GM19043 (cell line): ENCODE measurements around the gene JAG1.
"Not testable (repeated sequence)": the region's sequence is repeated elsewhere in the genome, so short reads cannot be mapped to it uniquely, and the experiment has no call there.

Source experiments
- ATAC-seq: cut with Tn5 transposase; IDR thresholded peaks from one replicate; pipeline ENCODE4 v1.9.1; 2021; ENCODE audit warnings: low read depth; ENCODE audit not compliant: unreplicated experiment

Gene JAG1

GRCh38 chr20:10617549-10618133 lies 56.2 kb downstream of the JAG1 start:
- ATAC-seq = not testable (repeated sequence)

GRCh38 chr20:10616212-10616611 lies 57.6 kb downstream of the JAG1 start:
- ATAC-seq = no peak

GRCh38 chr20:10613911-10614310 lies 59.9 kb downstream of the JAG1 start:
- ATAC-seq = no peak

- ATAC-seq = not testable (repeated sequence)
Measured at GRCh38 chr20:10613426-10613825, 60.4 kb downstream of the JAG1 start.

- ATAC-seq = peak; percentile 94
Measured at GRCh38 chr20:10611357-10611756, 62.4 kb downstream of the JAG1 start.

GRCh38 chr20:10610251-10610650 lies 63.5 kb downstream of the JAG1 start:
- no peak for ATAC-seq

GRCh38 chr20:10609770-10610169 lies 64.0 kb downstream of the JAG1 start:
- no peak for ATAC-seq

- no peak for ATAC-seq
Measured at GRCh38 chr20:10609276-10609675, 64.5 kb downstream of the JAG1 start.

GRCh38 chr20:10605547-10606195 lies 68.1 kb downstream of the JAG1 start:
- no peak for ATAC-seq

- ATAC-seq = no peak
Measured at GRCh38 chr20:10604865-10605440, 68.8 kb downstream of the JAG1 start.

- ATAC-seq = no peak
Measured at GRCh38 chr20:10603971-10604864, 69.6 kb downstream of the JAG1 start.

GRCh38 chr20:10603378-10603777 lies 70.4 kb downstream of the JAG1 start:
- ATAC-seq = no peak

- no peak for ATAC-seq
Measured at GRCh38 chr20:10602221-10602871, 71.5 kb downstream of the JAG1 start.

GRCh38 chr20:10597637-10598036 lies 76.2 kb downstream of the JAG1 start:
- no peak for ATAC-seq

GRCh38 chr20:10596710-10597121 lies 77.1 kb downstream of the JAG1 start:
- ATAC-seq = no peak

GRCh38 chr20:10595985-10596384 lies 77.8 kb downstream of the JAG1 start:
- no peak for ATAC-seq

- ATAC-seq = no peak
Measured at GRCh38 chr20:10595266-10595665, 78.5 kb downstream of the JAG1 start.

- ATAC-seq = no peak
Measured at GRCh38 chr20:10594296-10594868, 79.4 kb downstream of the JAG1 start.

GRCh38 chr20:10591946-10592521 lies 81.8 kb downstream of the JAG1 start:
- no peak for ATAC-seq
